Esophagus (tissue), 2 donors: ENCODE results near the gene TMEM150C. TPM values are rescaled to one million over a fixed set of nuclear protein-coding genes. Genes with fewer than 3 reads are reported as not detected.
A peak's percentile ranks its signal among the peaks of the same experiment; 100 is the strongest.

Experiments
- H3K27ac ChIP-seq, 2 donors: one replicate each; pipeline ENCODE4 v1.5.1; 2013; ENCODE audit warnings: low read depth in 2 of 2, mild to moderate bottlenecking in 2 of 2, inconsistent platforms in 1 of 2, low read length in 1 of 2, moderate library complexity in 1 of 2
- H3K27me3 ChIP-seq, 2 donors: one replicate each; pipeline ENCODE4 v1.6.1; 2013; ENCODE audit warnings: low read length in 2 of 2, control low read depth in 1 of 2, mild to moderate bottlenecking in 1 of 2; ENCODE audit not compliant: insufficient read depth in 2 of 2, control insufficient read depth in 1 of 2
- H3K36me3 ChIP-seq, 2 donors: one replicate each; pipeline ENCODE4 v1.6.1; 2013; ENCODE audit warnings: low read length in 1 of 2; ENCODE audit not compliant: control insufficient read depth in 2 of 2, insufficient read depth in 2 of 2
- H3K4me1 ChIP-seq, 2 donors: one replicate each; pipeline ENCODE4 v1.6.1; 2013; ENCODE audit warnings: low read length in 1 of 2; ENCODE audit not compliant: control insufficient read depth in 2 of 2, insufficient read depth in 2 of 2
- H3K4me3 ChIP-seq, 2 donors: one replicate each; pipeline ENCODE4 v1.5.1; 2013; ENCODE audit warnings: low read length in 2 of 2, mild to moderate bottlenecking in 2 of 2, low read depth in 1 of 2, moderate library complexity in 1 of 2
- H3K9me3 ChIP-seq, 2 donors: one replicate each; pipeline ENCODE4 v1.6.1; 2013; ENCODE audit warnings: mild to moderate bottlenecking in 2 of 2, low read depth in 1 of 2, low read length in 1 of 2, moderate library complexity in 1 of 2; ENCODE audit not compliant: control insufficient read depth in 2 of 2, insufficient read depth in 1 of 2
- WGBS, 2 donors: extraction: QIAGEN DNeasy Blood & Tissue Kit; methylation state at CpG; one replicate each; pipeline ENCODE4 v1.1.7; 2013; 5-methylcytosine and 5-hydroxymethylcytosine counted together
- polyA plus RNA-seq, 2 donors: library from polyadenylated mRNA; stranded (reverse); fragments of 200-250 nt; gene quantifications; one replicate each; pipeline ENCODE4 v1.2.3, GENCODE V29; 2013
- donor health status: healthy with polysubstance abuse.
- donor health status: Bipolar disorder and iron deficiency.

The TMEM150C gene
- 1 to 10 TPM; 1.2 to 4.0 TPM for polyA plus RNA-seq

GRCh38 chr4:82561786-82562563 lies at the start of gene TMEM150C:
Gene TMEM150C, minus strand, starts transcription at chr4:82561988. Its CDS starts 57,331 bp downstream, at chr4:82504657.
- H3K36me3 ChIP-seq = no peaks in the 10 kb centered on the region
- H3K4me3 ChIP-seq = peak within 1 kb of the TSS; percentile 61 to 88
- no peak within 1 kb of the TSS for H3K27ac ChIP-seq
- WGBS, 2 donors = 5% methylated on average over 47 to 62 of the region's 62 CpGs
- no peaks in the 10 kb centered on the region for H3K9me3 ChIP-seq
- no peaks in the 10 kb centered on the region for H3K27me3 ChIP-seq
- H3K4me1 ChIP-seq = peaks cover 0 to 7% of the 10 kb centered on the region in 2 donors

- H3K27ac ChIP-seq = no peak overlapping the region
- H3K4me1 ChIP-seq = no peaks in the 10 kb centered on the region
- no peaks in the 10 kb centered on the region for H3K27me3 ChIP-seq
- 89 to 92% methylated on average over 4 of the region's 4 CpGs for WGBS, 2 donors
- no peaks in the 10 kb centered on the region for H3K36me3 ChIP-seq
- H3K4me3 ChIP-seq = no peak overlapping the region
- no peaks in the 10 kb centered on the region for H3K9me3 ChIP-seq
Measured at GRCh38 chr4:82611527-82611926, 49.7 kb upstream of the TMEM150C start.

GRCh38 chr4:82610041-82610440 lies 48.3 kb upstream of the TMEM150C start:
- WGBS, 2 donors = 83 to 88% methylated on average over 2 of the region's 2 CpGs
- Histone ChIP-seq H3K27me3 (no peaks in the 10 kb centered on the region), H3K4me3 (no peak overlapping the region), H3K36me3 (no peaks in the 10 kb centered on the region), H3K4me1 (no peaks in the 10 kb centered on the region), H3K9me3 (no peaks in the 10 kb centered on the region), H3K27ac (no peak overlapping the region)

GRCh38 chr4:82606622-82607021 lies 44.8 kb upstream of the TMEM150C start:
- 90 to 93% methylated on average over 7 of the region's 7 CpGs for WGBS, 2 donors
- Histone ChIP-seq H3K9me3 (no peaks in the 10 kb centered on the region), H3K27me3 (no peaks in the 10 kb centered on the region), H3K4me1 (no peaks in the 10 kb centered on the region), H3K27ac (no peak overlapping the region), H3K36me3 (no peaks in the 10 kb centered on the region), H3K4me3 (no peak overlapping the region)

- Histone ChIP-seq H3K4me1 (no peaks in the 10 kb centered on the region), H3K27me3 (no peaks in the 10 kb centered on the region), H3K36me3 (no peaks in the 10 kb centered on the region), H3K4me3 (no peak overlapping the region), H3K9me3 (no peaks in the 10 kb centered on the region), H3K27ac (no peak overlapping the region)
- 90 to 93% methylated on average over 1 of the region's 1 CpG for WGBS, 2 donors
Measured at GRCh38 chr4:82604522-82604921, 42.7 kb upstream of the TMEM150C start.

- Histone ChIP-seq H3K36me3 (no peaks in the 10 kb centered on the region), H3K27me3 (no peaks in the 10 kb centered on the region), H3K4me3 (no peak overlapping the region), H3K9me3 (no peaks in the 10 kb centered on the region), H3K4me1 (no peaks in the 10 kb centered on the region), H3K27ac (no peak overlapping the region)
- 81 to 85% methylated on average over 9 of the region's 9 CpGs for WGBS, 2 donors
Measured at GRCh38 chr4:82601242-82602015, 39.6 kb upstream of the TMEM150C start.

GRCh38 chr4:82599336-82599735 lies 37.5 kb upstream of the TMEM150C start:
- Histone ChIP-seq H3K27ac (no peak overlapping the region), H3K36me3 (no peaks in the 10 kb centered on the region), H3K9me3 (no peaks in the 10 kb centered on the region), H3K4me1 (no peaks in the 10 kb centered on the region), H3K27me3 (no peaks in the 10 kb centered on the region), H3K4me3 (no peak overlapping the region)
- WGBS, 2 donors = 63 to 71% methylated on average over 4 of the region's 4 CpGs

GRCh38 chr4:82594456-82594855 lies 32.7 kb upstream of the TMEM150C start:
- H3K4me1 ChIP-seq = no peaks in the 10 kb centered on the region
- no peak overlapping the region for H3K4me3 ChIP-seq
- H3K27ac ChIP-seq = no peak overlapping the region
- 72 to 76% methylated on average over 4 of the region's 4 CpGs for WGBS, 2 donors
- no peaks in the 10 kb centered on the region for H3K36me3 ChIP-seq
- no peaks in the 10 kb centered on the region for H3K9me3 ChIP-seq
- H3K27me3 ChIP-seq = no peaks in the 10 kb centered on the region

GRCh38 chr4:82593411-82593810 lies 31.6 kb upstream of the TMEM150C start:
- Histone ChIP-seq H3K4me1 (no peaks in the 10 kb centered on the region), H3K27ac (no peak overlapping the region), H3K9me3 (no peaks in the 10 kb centered on the region), H3K4me3 (no peak overlapping the region), H3K27me3 (no peaks in the 10 kb centered on the region), H3K36me3 (no peaks in the 10 kb centered on the region)
- WGBS, 2 donors = 64 to 74% methylated on average over 5 of the region's 5 CpGs
